ENCODE measurements around the gene OR52E5. TPM values are rescaled to one million over a fixed set of nuclear protein-coding genes. Genes with fewer than 3 reads are reported as not detected.

Gene OR52E5
- total RNA-seq, 1 experiment from 2014 or later, result not detected

DNA sequence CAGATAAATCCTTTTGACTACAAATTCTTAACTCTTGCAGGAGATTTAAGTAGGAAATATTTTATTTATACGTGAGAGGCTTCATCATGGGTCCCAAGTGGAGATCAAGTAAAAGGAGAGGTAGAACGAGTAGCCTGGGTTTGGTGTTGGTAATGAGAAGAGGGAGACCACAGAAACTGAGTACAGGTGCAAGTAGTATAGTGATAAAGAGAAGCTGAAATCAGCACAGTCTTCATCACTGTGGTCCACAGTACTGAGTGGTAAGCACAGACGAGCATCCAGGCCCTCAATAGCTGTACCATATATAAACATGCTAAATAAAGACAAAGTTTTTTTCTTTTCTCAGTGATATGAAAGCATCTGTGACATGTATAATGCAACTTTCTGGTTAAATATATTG is 5.8 kb upstream of the OR52E5 start:
- Mint-ChIP-seq H3K27me3 (ENCODE audit: insufficient read depth, unreplicated experiment) (peaks cover 8% of the 10 kb centered on the region), H3K4me1 (ENCODE audit: low read depth, unreplicated experiment) (no peaks in the 10 kb centered on the region), H3K27ac (ENCODE audit: unreplicated experiment) (no peak overlapping the region), H3K9me3 (ENCODE audit: unreplicated experiment) (no peaks in the 10 kb centered on the region), H3K4me3 (ENCODE audit: unreplicated experiment) (no peak overlapping the region), H3K36me3 (ENCODE audit: insufficient read depth, unreplicated experiment) (no peaks in the 10 kb centered on the region)
- CTCF ChIA-PET, result no interaction called here
- Histone ChIP-seq H3K4me3 (ENCODE audit: low read depth, low read length) (no peak overlapping the region), H3K4me1 (no peaks in the 10 kb centered on the region), H3K36me3 (ENCODE audit: control insufficient read depth, insufficient read depth, low read length) (no peaks in the 10 kb centered on the region), H3K27me3 (replicated peaks; ENCODE audit: control insufficient read depth, insufficient read depth, low read length) (no peaks in the 10 kb centered on the region; the same call in 1 of the 2 replicates), H3K9me3 (no peaks in the 10 kb centered on the region)
- TF ChIP-seq, protein P1, sequence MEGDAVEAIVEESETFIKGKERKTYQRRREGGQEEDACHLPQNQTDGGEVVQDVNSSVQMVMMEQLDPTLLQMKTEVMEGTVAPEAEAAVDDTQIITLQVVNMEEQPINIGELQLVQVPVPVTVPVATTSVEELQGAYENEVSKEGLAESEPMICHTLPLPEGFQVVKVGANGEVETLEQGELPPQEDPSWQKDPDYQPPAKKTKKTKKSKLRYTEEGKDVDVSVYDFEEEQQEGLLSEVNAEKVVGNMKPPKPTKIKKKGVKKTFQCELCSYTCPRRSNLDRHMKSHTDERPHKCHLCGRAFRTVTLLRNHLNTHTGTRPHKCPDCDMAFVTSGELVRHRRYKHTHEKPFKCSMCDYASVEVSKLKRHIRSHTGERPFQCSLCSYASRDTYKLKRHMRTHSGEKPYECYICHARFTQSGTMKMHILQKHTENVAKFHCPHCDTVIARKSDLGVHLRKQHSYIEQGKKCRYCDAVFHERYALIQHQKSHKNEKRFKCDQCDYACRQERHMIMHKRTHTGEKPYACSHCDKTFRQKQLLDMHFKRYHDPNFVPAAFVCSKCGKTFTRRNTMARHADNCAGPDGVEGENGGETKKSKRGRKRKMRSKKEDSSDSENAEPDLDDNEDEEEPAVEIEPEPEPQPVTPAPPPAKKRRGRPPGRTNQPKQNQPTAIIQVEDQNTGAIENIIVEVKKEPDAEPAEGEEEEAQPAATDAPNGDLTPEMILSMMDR (IDR thresholded peaks at IDR 0.05; ENCODE audit: insufficient read depth in 1 of 2, low read depth in 1 of 2, low read length in 1 of 2, severe bottlenecking in 1 of 2, unreplicated experiment in 1 of 2), result no peak
- no peak for DNase-seq
- POLR2A ChIA-PET, result no interaction called here
- no TSS peak for BruUV-seq (replicated peaks)
- intact Hi-C loops (cut with micrococcal nuclease; ENCODE audit: unreplicated experiment), result no loop called here

DNA sequence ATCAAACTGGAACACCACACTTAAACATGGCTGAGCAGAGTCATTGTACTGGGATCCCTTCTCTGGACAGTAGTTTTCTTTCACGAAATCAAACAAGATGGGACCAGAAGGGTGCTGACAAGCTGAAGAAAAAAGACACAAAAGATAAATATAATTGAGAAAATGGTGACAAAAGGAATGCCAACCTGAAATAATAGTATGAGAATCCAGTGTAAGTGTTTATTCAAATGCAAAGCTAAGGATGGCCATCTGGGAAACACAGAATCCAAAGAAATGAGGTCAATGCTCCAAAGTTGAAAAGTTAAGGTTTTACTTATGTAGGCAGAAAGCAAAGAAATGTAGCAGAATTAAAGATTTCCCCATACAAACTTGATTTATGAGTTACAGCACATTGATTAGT is 5.3 kb upstream of the OR52E5 start:
- CTCF ChIA-PET, result no interaction called here
- BruUV-seq (replicated peaks), result no TSS peak
- intact Hi-C loops (cut with micrococcal nuclease; ENCODE audit: unreplicated experiment), result no loop called here

DNA sequence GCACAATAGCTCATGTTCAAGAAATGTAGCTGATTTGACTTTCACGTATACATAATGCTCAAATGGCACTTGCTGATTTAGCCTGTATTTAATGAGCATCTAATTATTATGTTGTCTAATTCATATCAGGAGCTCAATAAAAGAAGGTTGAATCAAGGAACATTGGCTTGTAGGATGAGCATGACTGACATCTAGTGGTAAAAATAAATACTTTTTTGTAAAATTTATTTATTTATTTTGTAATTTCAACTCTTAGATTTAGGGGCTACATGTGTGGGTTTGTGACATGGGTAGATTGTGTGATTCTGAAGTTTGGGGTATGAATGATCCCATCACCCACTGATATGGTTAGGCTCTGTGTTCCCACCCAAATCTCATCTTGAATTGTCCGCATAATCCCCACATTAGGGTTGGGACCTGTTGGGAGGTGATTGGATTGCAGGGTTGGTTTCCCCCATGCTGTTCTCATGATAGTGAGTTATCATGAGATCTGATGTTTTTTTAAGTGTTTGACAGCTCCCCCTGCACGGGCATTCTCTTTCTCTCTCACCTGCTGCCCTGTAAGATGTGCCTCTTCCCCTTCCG is 1.7 kb upstream of the OR52E5 start:
- Histone ChIP-seq H3K27me3 (replicated peaks; ENCODE audit: control insufficient read depth, insufficient read depth, low read length) (no peaks in the 10 kb centered on the region), H3K9me3 (no peaks in the 10 kb centered on the region), H3K4me1 (no peaks in the 10 kb centered on the region), H3K4me3 (ENCODE audit: low read depth, low read length) (no peak overlapping the region), H3K36me3 (ENCODE audit: control insufficient read depth, insufficient read depth, low read length) (no peaks in the 10 kb centered on the region)
- no peak overlapping the region for H3K27ac Mint-ChIP-seq (ENCODE audit: unreplicated experiment)
- H3K9me3 Mint-ChIP-seq (ENCODE audit: unreplicated experiment), result no peaks in the 10 kb centered on the region
- no TSS peak for BruUV-seq (replicated peaks)
- H3K4me3 Mint-ChIP-seq (ENCODE audit: unreplicated experiment), result no peak overlapping the region
- H3K36me3 Mint-ChIP-seq (ENCODE audit: insufficient read depth, unreplicated experiment), result no peaks in the 10 kb centered on the region
- TF ChIP-seq, protein P1 (IDR thresholded peaks at IDR 0.05; ENCODE audit: insufficient read depth in 1 of 2, low read depth in 1 of 2, low read length in 1 of 2, severe bottlenecking in 1 of 2, unreplicated experiment in 1 of 2), result peak; percentile 48 to 58
- H3K4me1 Mint-ChIP-seq (ENCODE audit: low read depth, unreplicated experiment), result no peaks in the 10 kb centered on the region
- peaks cover 10% of the 10 kb centered on the region for H3K27me3 Mint-ChIP-seq (ENCODE audit: insufficient read depth, unreplicated experiment)
- no peak for DNase-seq
- POLR2A ChIA-PET, result interaction anchor here (0.5 kb wide), 1 partner anchor 9 kb away, joined by 3 read pairs; no protein-coding TSS in a partner anchor
- CTCF ChIA-PET, result interaction anchor here (0.7 to 1.4 kb wide), 2 partner anchors 206 to 291 kb away, joined by 3 to 9 read pairs; partner anchors contain the start of gene TRIM5
- intact Hi-C loops (cut with micrococcal nuclease; ENCODE audit: unreplicated experiment), result loop anchor here (1.0 to 10.0 kb wide), 4 partner anchors 23 to 417 kb away; partner anchors contain the start of gene OR52N2

More for the DNA sequence above, 5.3 kb upstream of the OR52E5 start:
- no peaks in the 10 kb centered on the region for H3K4me1 ChIP-seq
- H3K9me3 ChIP-seq, result no peaks in the 10 kb centered on the region
- H3K4me1 Mint-ChIP-seq (ENCODE audit: low read depth, unreplicated experiment), result no peaks in the 10 kb centered on the region
- no peak overlapping the region for H3K27ac Mint-ChIP-seq (ENCODE audit: unreplicated experiment)
- DNase-seq, result no peak
- no peaks in the 10 kb centered on the region; the same call in 1 of the 2 replicates for H3K27me3 ChIP-seq (replicated peaks; ENCODE audit: control insufficient read depth, insufficient read depth, low read length)
- TF ChIP-seq, protein P1 (IDR thresholded peaks at IDR 0.05; ENCODE audit: insufficient read depth in 1 of 2, low read depth in 1 of 2, low read length in 1 of 2, severe bottlenecking in 1 of 2, unreplicated experiment in 1 of 2), result no peak
- H3K4me3 ChIP-seq (ENCODE audit: low read depth, low read length), result no peak overlapping the region
- POLR2A ChIA-PET, result no interaction called here
- H3K27me3 Mint-ChIP-seq (ENCODE audit: insufficient read depth, unreplicated experiment), result peaks cover 5% of the 10 kb centered on the region
- H3K36me3 Mint-ChIP-seq (ENCODE audit: insufficient read depth, unreplicated experiment), result no peaks in the 10 kb centered on the region
- H3K36me3 ChIP-seq (ENCODE audit: control insufficient read depth, insufficient read depth, low read length), result no peaks in the 10 kb centered on the region
- no peak overlapping the region for H3K4me3 Mint-ChIP-seq (ENCODE audit: unreplicated experiment)
- no peaks in the 10 kb centered on the region for H3K9me3 Mint-ChIP-seq (ENCODE audit: unreplicated experiment)
